Measurements from ENCODE around the gene TMEM259. TPM values are rescaled to one million over a fixed set of nuclear protein-coding genes. Genes with fewer than 3 reads are reported as not detected.

TMEM259 gene
- total RNA-seq, 1 experiment from 2014 or later, result 202 TPM

- ChIA-PET RAD21 (ENCODE audit: low non-redundant PET in 1 of 2, low total read pairs in 2 of 2, uncharacterized antibody in 2 of 2, unreplicated experiment in 2 of 2) (no interaction called here), CTCF (interaction anchor here (0.7 kb wide), 1 partner anchor 190 kb away, joined by 3 read pairs; no protein-coding TSS in a partner anchor), POLR2A (no interaction called here)
- no peak overlapping the region for H3K27ac ChIP-seq (ENCODE audit: low read depth, low read length)
- no peak for ATAC-seq
- H2AFZ ChIP-seq (ENCODE audit: low read depth, low read length, poor library complexity, severe bottlenecking), result no peak overlapping the region
- H3K4me3 ChIP-seq (replicated peaks in 1 of 2; ENCODE audit: low read depth in 1 of 2, low read length in 2 of 2), result no peak overlapping the region
- no peaks in the 10 kb centered on the region for H3K9me3 ChIP-seq (ENCODE audit: control insufficient read depth in 1 of 2, insufficient read depth in 1 of 2, low read depth in 1 of 2, low read length in 2 of 2)
- no peaks in the 10 kb centered on the region for H3K9me2 ChIP-seq (ENCODE audit: insufficient read depth)
- no peaks in the 10 kb centered on the region for H3K27me3 ChIP-seq (ENCODE audit: insufficient read depth, low read length)
- H3K36me3 ChIP-seq (ENCODE audit: control insufficient read depth in 1 of 2, insufficient read depth in 2 of 2, low read length in 2 of 2), result no peaks in the 10 kb centered on the region
- no peaks in the 10 kb centered on the region for H4K20me1 ChIP-seq (ENCODE audit: insufficient read depth)
- no TSS peak for BruUV-seq (replicated peaks)
- no peak for DNase-seq (ENCODE audit: low read depth, low spot score)
- TF ChIP-seq, protein P1, sequence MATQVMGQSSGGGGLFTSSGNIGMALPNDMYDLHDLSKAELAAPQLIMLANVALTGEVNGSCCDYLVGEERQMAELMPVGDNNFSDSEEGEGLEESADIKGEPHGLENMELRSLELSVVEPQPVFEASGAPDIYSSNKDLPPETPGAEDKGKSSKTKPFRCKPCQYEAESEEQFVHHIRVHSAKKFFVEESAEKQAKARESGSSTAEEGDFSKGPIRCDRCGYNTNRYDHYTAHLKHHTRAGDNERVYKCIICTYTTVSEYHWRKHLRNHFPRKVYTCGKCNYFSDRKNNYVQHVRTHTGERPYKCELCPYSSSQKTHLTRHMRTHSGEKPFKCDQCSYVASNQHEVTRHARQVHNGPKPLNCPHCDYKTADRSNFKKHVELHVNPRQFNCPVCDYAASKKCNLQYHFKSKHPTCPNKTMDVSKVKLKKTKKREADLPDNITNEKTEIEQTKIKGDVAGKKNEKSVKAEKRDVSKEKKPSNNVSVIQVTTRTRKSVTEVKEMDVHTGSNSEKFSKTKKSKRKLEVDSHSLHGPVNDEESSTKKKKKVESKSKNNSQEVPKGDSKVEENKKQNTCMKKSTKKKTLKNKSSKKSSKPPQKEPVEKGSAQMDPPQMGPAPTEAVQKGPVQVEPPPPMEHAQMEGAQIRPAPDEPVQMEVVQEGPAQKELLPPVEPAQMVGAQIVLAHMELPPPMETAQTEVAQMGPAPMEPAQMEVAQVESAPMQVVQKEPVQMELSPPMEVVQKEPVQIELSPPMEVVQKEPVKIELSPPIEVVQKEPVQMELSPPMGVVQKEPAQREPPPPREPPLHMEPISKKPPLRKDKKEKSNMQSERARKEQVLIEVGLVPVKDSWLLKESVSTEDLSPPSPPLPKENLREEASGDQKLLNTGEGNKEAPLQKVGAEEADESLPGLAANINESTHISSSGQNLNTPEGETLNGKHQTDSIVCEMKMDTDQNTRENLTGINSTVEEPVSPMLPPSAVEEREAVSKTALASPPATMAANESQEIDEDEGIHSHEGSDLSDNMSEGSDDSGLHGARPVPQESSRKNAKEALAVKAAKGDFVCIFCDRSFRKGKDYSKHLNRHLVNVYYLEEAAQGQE (IDR thresholded peaks at IDR 0.05; ENCODE audit: low read depth), result no peak
- TF ChIP-seq SRF (IDR thresholded peaks at IDR 0.05; ENCODE audit: low read depth) (no peak), SP1 (IDR thresholded peaks at IDR 0.05; ENCODE audit: low read depth) (no peak), CTCF (IDR thresholded peaks at IDR 0.05 in 2 of 3, conservative IDR thresholded peaks at IDR 0.05 in 1 of 3; ENCODE audit: borderline replicate concordance in 1 of 3, insufficient read depth in 1 of 3, low read depth in 2 of 3, low read length in 2 of 3) (no peak), ELF1 (IDR thresholded peaks at IDR 0.05; ENCODE audit: borderline replicate concordance, low read depth) (no peak), CEBPB (IDR thresholded peaks at IDR 0.05; ENCODE audit: low read depth) (no peak), EZH2phosphoT487 (IDR thresholded peaks at IDR 0.05; ENCODE audit: borderline replicate concordance) (no peak), POLR2A (IDR thresholded peaks at IDR 0.05; ENCODE audit: borderline replicate concordance, extremely low read depth, insufficient read depth, insufficient read length) (no peak)
- H3K4me2 ChIP-seq (ENCODE audit: low read length), result no peak overlapping the region
- peaks cover 3 to 10% of the 10 kb centered on the region in 2 experiments; a peak in 2 of 4 replicates for H3K4me1 ChIP-seq (ENCODE audit: control insufficient read depth in 1 of 2, insufficient read depth in 2 of 2, low read length in 2 of 2)
- no peaks in the 10 kb centered on the region for H3K79me2 ChIP-seq (ENCODE audit: insufficient read depth, low read length)
- intact Hi-C loops (cut with micrococcal nuclease), result no loop called here
- H3K9ac ChIP-seq (ENCODE audit: low read length), result no peak overlapping the region
These were observed 18.3 kb downstream of the TMEM259 start for GRCh38 chr19:1002600-1002999.

All from HCT116 (cell line).